GM12874 (cell line): Measurements from ENCODE around the gene DFFB.

ENCODE experiments used
- TF ChIP-seq, protein P1 (sequence below): IDR thresholded peaks from 2 replicates; pipeline ENCODE4 v1.5.1; 2011; ENCODE audit warnings: low read depth, mild to moderate bottlenecking, control low read depth, low read length, moderate library complexity; ENCODE audit not compliant: insufficient read depth

The DFFB gene

DNA sequence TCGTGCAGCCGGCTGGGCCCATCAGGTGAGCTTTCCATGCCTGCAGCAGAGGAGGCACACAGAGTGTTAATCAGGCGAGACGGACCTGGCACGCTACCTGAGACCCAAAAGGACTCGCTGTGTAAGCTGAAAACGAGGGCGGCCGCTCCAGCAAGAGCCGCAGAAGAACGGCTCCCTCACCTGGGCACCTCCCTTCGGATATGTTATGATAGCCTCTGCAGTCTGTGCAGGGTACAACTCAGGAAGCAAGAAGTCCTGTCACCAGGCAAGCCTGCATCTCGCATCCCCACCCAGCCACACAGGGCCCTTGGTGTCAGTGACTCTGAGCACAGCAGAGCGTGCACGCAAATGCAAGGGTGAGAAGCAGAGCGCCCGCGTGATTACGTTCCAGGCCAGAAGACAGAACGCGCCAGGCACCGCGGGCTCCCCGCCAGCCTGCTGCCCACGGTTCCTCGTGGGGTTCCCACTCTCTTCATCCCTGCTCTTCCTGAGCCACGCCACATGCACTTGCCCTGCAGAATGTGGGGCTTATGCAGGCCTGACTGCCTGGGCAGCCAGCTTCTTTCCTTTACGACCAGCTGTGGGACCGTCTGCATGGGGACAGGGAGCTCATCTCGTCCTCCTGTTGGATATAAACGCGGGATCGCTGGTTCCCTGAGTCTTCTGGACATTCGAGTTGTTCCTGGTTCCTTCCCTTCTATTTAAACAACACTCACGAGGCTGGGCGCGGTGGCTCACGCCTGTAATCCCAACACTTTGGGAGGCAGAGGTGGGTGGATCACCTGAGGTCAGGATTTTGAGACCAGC is 40.7 kb upstream of the DFFB start:
- TF ChIP-seq, protein P1, sequence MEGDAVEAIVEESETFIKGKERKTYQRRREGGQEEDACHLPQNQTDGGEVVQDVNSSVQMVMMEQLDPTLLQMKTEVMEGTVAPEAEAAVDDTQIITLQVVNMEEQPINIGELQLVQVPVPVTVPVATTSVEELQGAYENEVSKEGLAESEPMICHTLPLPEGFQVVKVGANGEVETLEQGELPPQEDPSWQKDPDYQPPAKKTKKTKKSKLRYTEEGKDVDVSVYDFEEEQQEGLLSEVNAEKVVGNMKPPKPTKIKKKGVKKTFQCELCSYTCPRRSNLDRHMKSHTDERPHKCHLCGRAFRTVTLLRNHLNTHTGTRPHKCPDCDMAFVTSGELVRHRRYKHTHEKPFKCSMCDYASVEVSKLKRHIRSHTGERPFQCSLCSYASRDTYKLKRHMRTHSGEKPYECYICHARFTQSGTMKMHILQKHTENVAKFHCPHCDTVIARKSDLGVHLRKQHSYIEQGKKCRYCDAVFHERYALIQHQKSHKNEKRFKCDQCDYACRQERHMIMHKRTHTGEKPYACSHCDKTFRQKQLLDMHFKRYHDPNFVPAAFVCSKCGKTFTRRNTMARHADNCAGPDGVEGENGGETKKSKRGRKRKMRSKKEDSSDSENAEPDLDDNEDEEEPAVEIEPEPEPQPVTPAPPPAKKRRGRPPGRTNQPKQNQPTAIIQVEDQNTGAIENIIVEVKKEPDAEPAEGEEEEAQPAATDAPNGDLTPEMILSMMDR = no peak

DNA sequence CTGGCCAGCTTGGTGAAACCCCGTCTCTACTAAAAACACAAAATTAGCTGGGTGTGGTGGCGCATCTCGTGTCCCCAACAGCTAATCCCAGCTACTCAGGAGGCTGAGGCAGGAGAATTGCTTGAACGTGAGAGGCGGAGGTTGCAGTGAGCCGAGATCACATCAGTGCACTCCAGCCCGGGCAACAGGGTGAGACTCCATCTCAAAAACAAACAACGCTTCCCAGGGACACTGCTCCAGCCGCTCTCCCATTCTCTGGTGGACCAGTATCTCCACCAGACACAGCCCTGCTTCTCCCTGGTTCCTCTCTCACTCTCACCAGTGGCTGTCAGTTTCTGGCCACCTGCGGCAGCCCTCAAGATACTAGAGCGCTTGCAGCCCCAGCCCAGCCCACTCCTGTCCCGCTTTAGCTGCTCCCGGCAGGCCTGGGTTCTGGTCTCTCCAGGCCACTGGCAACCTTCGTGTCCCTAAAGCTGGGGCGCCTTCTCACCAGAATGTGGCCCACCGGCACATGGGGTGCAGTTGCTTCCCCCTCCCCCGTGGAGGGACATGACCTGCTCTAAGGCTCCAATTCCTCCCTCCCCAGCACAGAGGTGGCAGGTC is 40.0 kb upstream of the DFFB start:
- TF ChIP-seq, protein P1 = no peak

DNA sequence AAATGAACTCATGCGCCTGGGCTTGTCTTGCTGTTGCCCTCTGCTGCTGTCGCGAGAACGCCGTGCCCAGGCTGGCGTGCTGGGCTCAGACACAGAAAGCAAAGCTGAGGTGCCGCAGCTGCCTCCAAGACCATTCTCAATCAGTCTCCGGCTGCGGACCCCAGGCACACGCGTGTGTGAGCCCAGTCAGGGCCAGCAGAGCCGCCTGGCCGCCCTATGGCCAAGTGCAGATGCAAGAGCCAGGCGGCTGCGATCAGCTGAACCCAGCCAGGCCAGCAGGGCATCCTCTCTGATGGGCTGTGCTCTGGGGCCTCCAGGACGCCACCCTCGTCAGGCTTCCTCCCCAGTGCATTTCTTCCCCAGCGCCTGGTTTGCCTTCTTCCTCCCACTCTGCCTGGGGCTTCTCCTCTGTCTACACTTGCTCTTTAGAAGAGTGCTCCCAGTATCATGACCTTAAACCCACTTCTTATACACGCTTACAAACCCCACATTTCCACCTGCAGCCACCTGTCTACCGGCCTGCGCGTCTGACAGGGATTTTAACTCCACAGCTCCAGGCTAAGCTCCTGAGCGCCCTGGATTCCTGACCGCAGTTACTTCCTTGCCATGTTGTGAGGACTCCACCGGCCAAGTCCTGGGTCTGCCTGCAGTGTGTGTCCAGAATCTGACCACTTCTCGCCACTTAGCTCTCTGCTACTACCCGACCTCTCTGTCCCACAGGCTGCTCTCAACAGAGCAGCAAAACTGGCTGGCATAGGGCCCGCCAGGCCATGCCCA is 39.3 kb upstream of the DFFB start:
- TF ChIP-seq, protein P1 = no peak

DNA sequence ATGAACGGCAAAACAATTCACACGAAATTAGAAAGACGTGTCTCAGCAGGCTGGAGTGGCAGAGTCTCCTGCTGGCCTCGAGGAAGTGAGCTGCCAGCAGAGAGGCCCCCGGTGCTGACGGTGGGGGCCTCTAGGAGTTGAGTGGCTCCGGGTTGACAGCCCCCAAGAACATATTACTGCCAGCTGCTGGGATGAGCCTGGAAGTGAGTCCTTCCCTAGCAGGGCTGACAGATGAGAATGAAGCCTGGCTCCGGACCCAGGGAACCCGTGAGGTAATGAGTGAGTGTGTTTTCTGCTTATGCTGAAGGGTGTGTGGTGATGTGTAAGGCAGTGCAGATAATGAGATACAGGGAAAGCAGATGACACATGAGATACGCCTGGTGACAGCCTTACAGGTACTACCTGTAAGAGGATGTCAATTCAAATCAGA is 37.5 kb upstream of the DFFB start:
- TF ChIP-seq, protein P1 = no peak

DNA sequence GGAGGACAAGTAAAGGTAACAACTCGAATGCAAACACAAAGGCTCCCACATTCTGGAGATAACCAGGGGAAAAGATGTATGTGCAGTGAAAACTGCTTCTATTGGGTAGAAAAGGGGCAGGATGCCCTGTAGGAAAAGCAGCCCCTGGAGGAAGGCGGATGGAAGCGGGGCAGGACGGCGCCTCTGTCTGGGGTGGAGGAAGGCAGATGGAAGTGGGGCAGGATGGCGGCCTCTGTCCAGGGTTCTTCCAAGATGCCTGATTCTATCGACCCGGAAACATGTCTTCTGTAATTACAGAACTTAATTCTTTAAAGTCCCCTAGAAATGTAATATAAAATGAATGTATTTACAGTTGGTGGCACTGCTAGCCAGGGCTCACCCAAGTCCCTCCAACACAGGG is 37.0 kb upstream of the DFFB start:
- TF ChIP-seq, protein P1 = no peak

DNA sequence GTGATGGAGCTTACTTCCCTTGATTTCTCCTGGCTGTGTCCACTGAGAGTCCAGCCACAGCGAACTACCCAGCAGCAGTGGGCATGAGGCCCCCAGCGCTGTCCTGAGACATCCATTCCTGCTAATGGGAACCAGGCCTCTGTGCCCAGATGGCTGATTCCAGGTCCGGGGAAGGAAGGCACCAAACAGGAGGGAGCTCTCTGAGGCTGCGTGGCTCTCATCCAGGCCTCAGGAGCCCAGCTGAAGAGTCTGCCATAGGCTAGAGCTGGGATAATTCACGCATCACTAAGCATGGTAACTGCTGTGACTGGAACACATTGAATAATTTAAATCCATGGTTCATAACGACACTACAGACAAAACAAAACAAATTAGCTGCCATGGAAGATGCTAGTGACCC is 36.3 kb upstream of the DFFB start:
- TF ChIP-seq, protein P1 = no peak

DNA sequence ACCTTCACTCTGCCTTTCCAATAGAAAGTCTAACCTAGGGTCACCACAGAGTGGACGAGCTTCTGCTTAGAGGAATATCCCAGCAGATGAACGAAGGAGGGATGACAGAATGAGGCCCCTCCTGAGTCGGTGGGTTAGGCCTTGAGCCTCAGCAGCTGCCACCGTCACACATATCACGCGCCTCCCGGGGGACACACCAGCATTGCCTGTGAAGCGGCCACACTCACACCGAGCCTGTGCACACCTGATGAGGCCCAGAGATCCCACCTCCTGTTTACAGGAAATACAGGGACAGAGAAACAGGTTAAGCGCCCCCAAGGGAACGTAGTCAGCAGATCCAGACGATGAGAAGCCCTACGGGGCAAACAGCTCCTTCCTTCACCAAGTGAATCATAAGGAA is 35.8 kb upstream of the DFFB start:
- TF ChIP-seq, protein P1 = no peak
